ENCODE measurements around the gene FXYD4. TPM values are rescaled to one million over a fixed set of nuclear protein-coding genes. Genes with fewer than 3 reads are reported as not detected.

Gene FXYD4
- total RNA-seq, 1 donor from 2014 or later: 1.1 TPM

- TF ChIP-seq, protein P1, sequence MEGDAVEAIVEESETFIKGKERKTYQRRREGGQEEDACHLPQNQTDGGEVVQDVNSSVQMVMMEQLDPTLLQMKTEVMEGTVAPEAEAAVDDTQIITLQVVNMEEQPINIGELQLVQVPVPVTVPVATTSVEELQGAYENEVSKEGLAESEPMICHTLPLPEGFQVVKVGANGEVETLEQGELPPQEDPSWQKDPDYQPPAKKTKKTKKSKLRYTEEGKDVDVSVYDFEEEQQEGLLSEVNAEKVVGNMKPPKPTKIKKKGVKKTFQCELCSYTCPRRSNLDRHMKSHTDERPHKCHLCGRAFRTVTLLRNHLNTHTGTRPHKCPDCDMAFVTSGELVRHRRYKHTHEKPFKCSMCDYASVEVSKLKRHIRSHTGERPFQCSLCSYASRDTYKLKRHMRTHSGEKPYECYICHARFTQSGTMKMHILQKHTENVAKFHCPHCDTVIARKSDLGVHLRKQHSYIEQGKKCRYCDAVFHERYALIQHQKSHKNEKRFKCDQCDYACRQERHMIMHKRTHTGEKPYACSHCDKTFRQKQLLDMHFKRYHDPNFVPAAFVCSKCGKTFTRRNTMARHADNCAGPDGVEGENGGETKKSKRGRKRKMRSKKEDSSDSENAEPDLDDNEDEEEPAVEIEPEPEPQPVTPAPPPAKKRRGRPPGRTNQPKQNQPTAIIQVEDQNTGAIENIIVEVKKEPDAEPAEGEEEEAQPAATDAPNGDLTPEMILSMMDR (IDR thresholded peaks at IDR 0.05): no peak
- no peaks in the 10 kb centered on the region for H3K27me3 ChIP-seq
- no peak for ATAC-seq
- peak overlapping the region; percentile 30 for H3K4me3 ChIP-seq
- no peak for DNase-seq
- peaks cover 17% of the 10 kb centered on the region for H3K36me3 ChIP-seq
- H3K9me3 ChIP-seq: no peaks in the 10 kb centered on the region
- intact Hi-C loops (cut with DNase I): no loop called here
- peaks cover 61% of the 10 kb centered on the region for H3K4me1 ChIP-seq
- no peak overlapping the region for H3K27ac ChIP-seq
These were observed 33.3 kb downstream of the FXYD4 start for GRCh38 chr10:43404704-43405084.

- H3K4me1 ChIP-seq: peaks cover 39% of the 10 kb centered on the region
- H3K36me3 ChIP-seq: peaks cover 14% of the 10 kb centered on the region
- H3K27me3 ChIP-seq: no peaks in the 10 kb centered on the region
- ATAC-seq (peak; percentile 42), DNase-seq (peak; percentile 85)
- H3K27ac ChIP-seq: peak overlapping the region; percentile 99
- intact Hi-C loops (cut with DNase I): no loop called here
- no peaks in the 10 kb centered on the region for H3K9me3 ChIP-seq
- TF ChIP-seq, protein P1 (IDR thresholded peaks at IDR 0.05): no peak
- peak overlapping the region; percentile 91 for H3K4me3 ChIP-seq
These were observed 35.7 kb downstream of the FXYD4 start for GRCh38 chr10:43407148-43407575.

DNA sequence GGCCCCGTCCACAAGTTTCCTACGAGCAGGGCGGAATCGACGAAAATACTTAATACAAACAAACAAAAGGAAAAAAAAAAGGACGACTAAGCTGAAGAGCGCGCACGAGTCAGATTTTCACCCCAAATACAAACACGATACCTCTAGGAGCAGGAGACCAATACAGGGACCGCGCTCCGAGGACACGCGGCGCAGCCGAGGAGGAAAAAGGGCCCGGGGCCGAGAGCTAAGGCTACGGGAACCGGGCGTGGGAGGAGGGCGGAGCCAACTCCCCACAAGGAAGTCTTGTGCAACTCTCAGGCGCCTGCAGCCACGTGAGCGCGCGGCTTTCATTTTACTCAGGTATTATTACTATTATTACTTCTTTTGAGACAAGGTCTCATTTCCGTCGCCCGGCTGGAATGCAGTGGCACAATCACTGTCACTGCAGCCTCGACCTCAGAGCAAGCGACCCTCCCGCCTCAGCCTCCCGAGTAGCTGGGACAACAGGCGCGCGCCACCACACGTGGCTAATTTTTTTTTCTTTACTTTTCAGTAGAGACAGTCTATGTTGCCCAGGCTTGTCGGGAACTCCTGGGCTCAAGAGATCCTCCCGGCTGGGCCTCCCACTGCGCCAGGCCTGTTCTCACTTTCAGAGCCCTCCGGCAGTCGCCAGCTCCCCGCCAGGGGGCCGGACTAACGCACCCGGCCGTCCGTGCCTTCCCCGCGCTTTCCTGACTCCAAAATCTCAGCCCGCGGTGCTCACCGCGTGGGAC, 36.3 kb downstream of the FXYD4 start:
- H3K4me3 ChIP-seq: peak overlapping the region; percentile 91
- TF ChIP-seq, protein P1 (IDR thresholded peaks at IDR 0.05): peak; percentile 43
- H3K27me3 ChIP-seq: no peaks in the 10 kb centered on the region
- no peaks in the 10 kb centered on the region for H3K9me3 ChIP-seq
- H3K4me1 ChIP-seq: peaks cover 38% of the 10 kb centered on the region
- ATAC-seq (peak; percentile 77), DNase-seq (peak; percentile 97)
- peak overlapping the region; percentile 99 for H3K27ac ChIP-seq
- intact Hi-C loops (cut with DNase I): no loop called here
- peaks cover 12% of the 10 kb centered on the region for H3K36me3 ChIP-seq

GRCh38 chr10:43408331-43408709, 36.9 kb downstream of the FXYD4 start:
- Histone ChIP-seq H3K4me3 (peak overlapping the region; percentile 91), H3K27me3 (no peaks in the 10 kb centered on the region), H3K27ac (peak overlapping the region; percentile 99), H3K9me3 (no peaks in the 10 kb centered on the region), H3K4me1 (peaks cover 32% of the 10 kb centered on the region), H3K36me3 (peaks cover 6% of the 10 kb centered on the region)
- intact Hi-C loops (cut with DNase I): no loop called here
- TF ChIP-seq, protein P1 (IDR thresholded peaks at IDR 0.05): no peak
- no peak for ATAC-seq
- no peak for DNase-seq

GRCh38 chr10:43408710-43409384, 37.4 kb downstream of the FXYD4 start, which contains the start of gene HNRNPF:
Gene HNRNPF, minus strand, starts transcription at chr10:43409186. Its CDS starts 21,302 bp downstream, at chr10:43387884.
- H3K4me3 ChIP-seq: peak within 1 kb of the TSS; percentile 91
- peaks cover 27% of the 10 kb centered on the region for H3K4me1 ChIP-seq
- no peaks in the 10 kb centered on the region for H3K9me3 ChIP-seq
- TF ChIP-seq, protein P1 (IDR thresholded peaks at IDR 0.05): no peak
- ATAC-seq: peak; percentile 92
- H3K36me3 ChIP-seq: peaks cover under 1% of the 10 kb centered on the region
- H3K27ac ChIP-seq: peak within 1 kb of the TSS; percentile 99
- intact Hi-C loops (cut with DNase I): no loop called here
- H3K27me3 ChIP-seq: no peaks in the 10 kb centered on the region
- DNase-seq: peak; percentile 98

All from upper lobe of right lung (tissue), 1 donor.